ENCODE results near the gene ADIPOR2.

ADIPOR2 gene

GRCh38 chr12:1665366-1665765 lies 25.5 kb upstream of the ADIPOR2 start:
- no peak overlapping the region for H3K4me3 ChIP-seq (replicated peaks; ENCODE audit: low read depth, low read length)
- no peak for DNase-seq (ENCODE audit: low read depth)
- TF ChIP-seq CTCF (IDR thresholded peaks at IDR 0.05; ENCODE audit: low read length, missing control alignments), result no peak

GRCh38 chr12:1666215-1666614 lies 24.7 kb upstream of the ADIPOR2 start:
- no peak for DNase-seq (ENCODE audit: low read depth)
- no peak for TF ChIP-seq CTCF (IDR thresholded peaks at IDR 0.05; ENCODE audit: low read length, missing control alignments)
- H3K4me3 ChIP-seq (replicated peaks; ENCODE audit: low read depth, low read length), result no peak overlapping the region

DNA sequence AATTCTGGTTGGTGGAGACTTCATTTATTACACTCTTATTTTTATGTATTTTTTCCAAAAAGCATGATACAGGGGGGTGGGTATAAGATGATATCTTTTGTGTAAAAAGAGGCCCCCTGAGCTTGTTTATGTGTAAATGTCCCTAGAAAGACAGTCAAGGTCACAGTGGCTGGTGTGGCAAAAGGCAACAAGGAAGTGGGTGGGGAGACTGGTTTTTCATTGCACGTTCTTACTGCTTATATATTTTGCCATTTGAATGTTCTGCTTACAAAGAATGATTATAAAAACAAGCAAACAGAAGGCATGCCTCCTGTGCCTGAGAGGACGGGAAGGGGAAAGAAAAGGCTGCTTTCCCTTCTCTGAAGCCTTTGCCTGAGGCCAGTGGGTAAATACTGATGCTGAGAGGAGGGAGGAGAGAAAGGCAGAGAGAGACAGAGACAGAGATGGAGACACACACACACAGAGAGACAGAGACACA lies 24.1 kb upstream of the ADIPOR2 start:
- no peak for TF ChIP-seq CTCF (IDR thresholded peaks at IDR 0.05; ENCODE audit: low read length, missing control alignments)
- no peak for DNase-seq (ENCODE audit: low read depth)
- no peak overlapping the region for H3K4me3 ChIP-seq (replicated peaks; ENCODE audit: low read depth, low read length)

DNA sequence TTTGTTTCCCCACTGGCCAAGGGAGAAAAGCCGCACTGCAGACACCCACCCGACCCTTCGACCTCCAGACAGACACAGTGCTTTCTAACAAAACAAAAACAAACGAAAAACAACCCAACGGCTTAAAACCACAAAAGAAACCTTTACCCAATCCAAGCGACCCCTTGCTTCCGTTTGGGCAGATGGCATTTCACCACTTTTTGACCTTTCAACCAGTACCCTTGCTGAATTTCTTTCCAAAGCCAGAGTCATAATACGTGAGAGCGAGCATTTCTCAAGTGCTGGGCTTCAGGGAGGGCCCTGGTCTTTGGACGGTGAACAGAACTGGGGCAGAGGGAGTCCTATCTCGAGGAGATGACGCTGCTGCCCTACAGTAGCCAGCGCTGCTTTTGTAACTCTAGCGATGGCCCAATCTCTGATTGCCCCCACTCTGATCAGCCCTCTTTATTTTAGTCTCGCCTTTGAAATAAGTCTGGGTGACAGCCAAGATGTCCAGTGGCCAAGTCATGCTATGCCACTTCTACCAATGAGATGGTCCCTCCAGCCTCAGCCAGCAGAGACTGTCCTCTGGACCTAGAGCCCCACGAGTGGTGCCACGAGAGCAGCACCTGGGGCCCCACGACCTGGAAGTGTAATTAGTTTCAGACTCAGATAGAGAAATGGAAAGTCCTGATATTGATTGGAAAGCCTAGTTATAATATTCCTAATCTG lies 21.9 kb upstream of the ADIPOR2 start:
- H3K4me3 ChIP-seq (replicated peaks; ENCODE audit: low read depth, low read length), result no peak overlapping the region

DNA sequence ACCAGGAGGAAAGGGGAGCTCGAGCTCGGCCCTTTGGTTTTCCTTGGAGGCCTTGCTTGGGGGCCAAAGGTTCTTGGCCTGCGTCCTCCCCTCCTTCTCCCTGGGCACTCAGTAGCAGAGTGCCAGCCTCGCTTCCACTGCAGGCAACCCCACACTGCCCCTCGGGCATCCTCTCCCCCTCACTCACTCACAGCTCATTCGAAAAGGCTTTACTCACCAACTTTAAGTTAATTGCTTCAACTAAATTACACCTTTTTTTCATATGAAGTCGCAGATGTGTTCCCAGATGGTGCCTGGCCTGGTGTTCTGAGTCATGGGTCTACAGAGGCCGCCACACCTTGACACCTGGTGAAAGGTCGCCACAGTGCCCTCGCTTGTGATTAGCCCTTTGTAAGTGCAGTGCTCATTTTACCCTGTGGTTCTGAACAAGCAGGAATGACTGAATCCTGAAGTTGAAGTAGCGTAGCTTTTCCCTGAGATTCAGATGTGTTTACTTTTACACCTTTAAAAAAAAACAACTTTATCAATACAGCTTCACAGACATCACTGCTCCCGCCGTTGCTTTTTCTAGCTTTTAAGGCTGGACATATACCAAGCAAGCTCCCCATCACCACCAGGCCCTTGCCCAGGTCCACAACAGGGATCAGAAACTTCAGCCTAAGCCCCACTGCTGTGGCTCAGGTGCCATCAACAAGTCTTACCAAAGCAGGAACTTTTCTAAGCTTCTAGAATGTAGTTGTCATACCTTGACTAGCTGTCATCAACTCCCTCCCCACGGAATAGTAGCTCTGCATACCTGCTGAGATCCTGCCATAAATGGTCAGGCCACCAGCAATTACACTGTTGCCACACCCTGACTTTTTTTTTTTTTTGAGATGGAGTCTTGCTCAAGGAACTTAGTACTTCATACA lies 20.3 kb upstream of the ADIPOR2 start:
- DNase-seq (ENCODE audit: low read depth), result no peak
- H3K4me3 ChIP-seq (replicated peaks; ENCODE audit: low read depth, low read length), result no peak overlapping the region
- TF ChIP-seq CTCF (IDR thresholded peaks at IDR 0.05; ENCODE audit: low read length, missing control alignments), result no peak

More for the DNA sequence above, 21.9 kb upstream of the ADIPOR2 start:
- no peak for TF ChIP-seq CTCF (IDR thresholded peaks at IDR 0.05; ENCODE audit: low read length, missing control alignments)
- no peak for DNase-seq (ENCODE audit: low read depth)

DNA sequence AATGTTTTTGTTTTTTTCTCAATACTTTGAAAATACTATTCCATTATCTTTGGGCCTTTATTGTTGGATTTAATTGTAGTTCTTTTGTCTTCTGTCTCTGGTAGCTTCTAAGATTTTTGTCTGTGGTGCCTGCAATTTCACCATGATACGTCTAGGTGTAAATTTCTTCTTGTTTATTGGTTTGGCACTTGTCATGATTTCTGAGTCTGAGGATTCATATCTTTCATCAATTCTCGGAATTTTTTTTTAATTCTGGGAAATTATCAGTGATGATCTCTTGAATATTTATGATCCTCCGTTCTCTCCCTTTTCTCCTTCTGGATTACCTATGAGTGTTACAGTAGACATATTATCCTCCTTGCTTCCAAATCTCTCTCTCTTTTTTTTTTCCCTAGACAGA lies 14.8 kb upstream of the ADIPOR2 start:
- DNase-seq (ENCODE audit: low read depth), result no peak
- H3K4me3 ChIP-seq (replicated peaks; ENCODE audit: low read depth, low read length), result no peak overlapping the region
- TF ChIP-seq CTCF (IDR thresholded peaks at IDR 0.05; ENCODE audit: low read length, missing control alignments), result no peak
